GM18519 (cell line): Measurements from ENCODE around the gene ZNF343.

ENCODE experiments used
- ATAC-seq: cut with Tn5 transposase; IDR thresholded peaks from one replicate; pipeline ENCODE4 v1.9.1; 2021; ENCODE audit warnings: mild to moderate bottlenecking, moderate library complexity; ENCODE audit not compliant: unreplicated experiment, low FRiP score

The ZNF343 gene

DNA sequence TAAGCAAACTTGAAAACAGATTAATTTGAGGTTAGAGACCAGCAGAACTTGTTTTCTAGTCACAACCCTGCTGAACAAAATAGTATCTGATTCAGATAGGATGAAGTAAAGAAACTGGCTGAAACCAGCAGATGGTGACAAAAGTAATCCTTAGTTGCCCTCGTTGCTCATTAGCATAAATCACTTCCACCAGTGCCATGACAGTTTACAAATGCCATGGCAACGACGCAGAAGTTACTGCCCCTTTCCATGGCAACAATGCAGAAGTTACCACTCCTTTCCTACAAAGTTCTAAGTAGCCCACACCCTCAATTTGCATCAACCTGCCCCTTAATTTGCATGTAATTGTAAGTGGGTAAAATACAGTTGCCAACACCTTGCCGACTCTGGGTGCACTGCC is 61.9 kb downstream of the ZNF343 start:
- ATAC-seq, result no peak
